ENCODE data around the gene PPIF.

Gene PPIF

DNA sequence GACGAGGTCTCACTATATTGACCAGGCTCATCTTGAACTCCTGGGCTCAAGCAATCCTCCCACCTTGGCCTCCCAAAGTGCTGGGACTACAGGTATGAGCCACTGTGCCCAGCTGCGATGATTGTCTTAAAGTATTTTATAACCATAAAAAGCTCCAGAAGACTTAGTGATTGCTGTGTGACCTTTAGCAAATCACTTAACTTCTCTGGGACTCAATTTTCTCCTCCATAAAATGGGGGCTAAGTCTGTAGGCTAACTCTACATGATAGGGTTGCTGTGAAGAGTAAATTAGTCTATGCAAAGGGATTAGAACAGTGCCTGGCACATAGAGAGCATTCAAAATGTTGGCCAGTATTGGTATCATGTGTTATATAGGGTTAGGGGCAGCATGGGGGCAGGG is 42.8 kb downstream of the PPIF start:
- no peak for DNase-seq

- DNase-seq, result no peak
Observed at GRCh38 chr10:79390551-79391229, 43.4 kb downstream of the PPIF start.

GRCh38 chr10:79391231-79392019 is 44.2 kb downstream of the PPIF start:
- DNase-seq, result no peak

DNA sequence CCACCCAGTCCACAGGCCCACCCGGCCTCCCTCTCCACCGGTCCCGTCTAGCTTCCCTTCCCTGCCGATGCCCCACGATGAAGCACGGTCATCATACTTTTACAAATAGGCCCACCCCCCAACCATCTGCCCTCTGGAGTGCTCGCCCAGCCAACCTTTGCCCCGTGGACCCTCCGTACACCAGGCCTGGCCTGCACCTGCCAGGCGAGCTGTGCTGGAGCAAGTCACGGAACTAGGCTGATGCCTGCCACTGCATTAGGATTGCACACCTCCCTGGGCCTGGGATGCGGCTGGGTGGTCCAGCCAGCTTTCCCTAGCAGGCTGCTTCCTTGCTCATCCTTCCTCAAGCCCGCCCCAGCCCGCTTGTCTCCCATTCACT is 44.7 kb downstream of the PPIF start:
- DNase-seq, result no peak

GRCh38 chr10:79392506-79393176 is 45.4 kb downstream of the PPIF start:
- no peak for DNase-seq

- DNase-seq, result no peak
Observed at GRCh38 chr10:79393221-79393923, 46.1 kb downstream of the PPIF start.

DNA sequence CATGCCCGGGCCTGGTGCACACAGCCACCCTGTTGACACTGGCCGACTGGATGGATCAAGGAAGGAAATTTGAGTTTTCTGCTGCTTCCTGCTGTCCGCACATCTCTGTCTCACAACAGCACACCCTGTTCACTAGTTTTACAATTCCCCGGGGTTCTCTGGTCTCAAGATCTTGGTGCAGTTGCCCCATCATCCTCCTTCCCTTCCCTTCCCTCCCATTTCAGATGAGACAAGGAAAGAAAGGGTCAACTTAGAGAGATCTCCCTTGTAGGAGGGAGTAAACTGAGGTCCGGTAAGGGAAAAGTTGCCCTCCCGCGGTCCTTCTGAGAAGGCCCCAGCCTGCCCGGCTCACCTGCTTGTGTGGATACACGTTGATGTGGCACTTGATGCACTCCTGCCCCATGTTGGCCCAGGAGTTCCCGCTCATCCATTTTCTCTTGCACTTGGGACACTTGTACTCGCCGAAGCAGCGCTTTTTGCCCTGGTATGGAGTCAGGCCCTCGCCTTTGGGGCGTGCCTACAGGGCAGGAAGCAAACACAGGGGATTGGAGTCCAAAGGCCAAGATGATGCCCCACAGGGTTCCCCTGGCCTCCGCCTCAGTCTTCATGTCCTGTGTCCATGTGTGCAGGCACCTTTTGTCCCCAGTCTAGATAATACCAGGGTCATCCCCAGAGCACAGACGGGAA is 46.8 kb downstream of the PPIF start:
- no peak for DNase-seq

- no peak for DNase-seq
Observed at GRCh38 chr10:79394664-79395063, 47.4 kb downstream of the PPIF start.

DNA sequence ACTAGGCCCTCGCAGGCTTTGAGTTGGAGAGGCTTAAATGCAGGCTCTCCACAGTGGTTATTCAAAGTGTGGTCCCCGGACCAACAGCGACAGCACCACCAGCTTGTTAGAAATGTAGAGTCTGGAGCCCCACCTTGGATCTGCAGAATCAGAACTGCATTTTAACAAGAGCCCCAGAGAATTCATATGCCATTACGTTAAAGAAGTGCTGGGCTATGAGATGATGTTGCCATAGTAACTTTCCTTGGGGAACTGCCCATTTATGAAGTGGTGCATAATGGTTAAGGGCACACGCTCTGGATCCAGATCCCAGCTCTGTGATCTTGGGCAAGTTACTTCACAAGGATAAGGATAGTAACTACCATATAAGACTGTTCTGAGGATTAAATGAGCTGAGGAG is 49.3 kb downstream of the PPIF start:
- DNase-seq, result no peak

DNA sequence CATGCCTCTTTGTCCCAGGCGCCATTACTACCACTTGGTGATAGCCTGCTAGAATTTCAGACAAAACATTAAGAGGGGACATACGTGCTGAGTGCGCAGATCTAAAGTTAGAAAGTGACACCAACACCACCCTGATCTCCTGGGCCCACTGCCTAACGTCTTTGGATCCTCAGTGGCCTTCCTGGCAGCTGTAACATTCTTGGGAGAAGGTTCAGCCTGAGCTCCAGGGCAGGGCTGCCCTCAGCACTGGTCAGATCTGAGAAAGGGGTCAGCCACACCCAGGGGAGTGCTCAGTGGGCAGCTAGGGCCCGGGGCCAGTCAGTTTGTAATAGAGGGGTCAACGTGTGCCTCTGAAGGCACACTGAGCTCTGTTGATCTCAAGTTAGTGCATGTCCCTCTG is 49.8 kb downstream of the PPIF start:
- DNase-seq, result no peak

GRCh38 chr10:79397575-79398303 is 50.5 kb downstream of the PPIF start:
- DNase-seq, result no peak

GRCh38 chr10:79398642-79399041 is 51.4 kb downstream of the PPIF start:
- no peak for DNase-seq

- DNase-seq, result no peak
Observed at GRCh38 chr10:79399223-79399831, 52.1 kb downstream of the PPIF start.

- no peak for DNase-seq
Observed at GRCh38 chr10:79400146-79401004, 53.1 kb downstream of the PPIF start.

GRCh38 chr10:79401015-79401921 is 54.0 kb downstream of the PPIF start:
- DNase-seq, result no peak

GRCh38 chr10:79402625-79402946 is 55.3 kb downstream of the PPIF start:
- DNase-seq, result no peak

- DNase-seq, result no peak
Observed at GRCh38 chr10:79402951-79403350, 55.7 kb downstream of the PPIF start.

DNA sequence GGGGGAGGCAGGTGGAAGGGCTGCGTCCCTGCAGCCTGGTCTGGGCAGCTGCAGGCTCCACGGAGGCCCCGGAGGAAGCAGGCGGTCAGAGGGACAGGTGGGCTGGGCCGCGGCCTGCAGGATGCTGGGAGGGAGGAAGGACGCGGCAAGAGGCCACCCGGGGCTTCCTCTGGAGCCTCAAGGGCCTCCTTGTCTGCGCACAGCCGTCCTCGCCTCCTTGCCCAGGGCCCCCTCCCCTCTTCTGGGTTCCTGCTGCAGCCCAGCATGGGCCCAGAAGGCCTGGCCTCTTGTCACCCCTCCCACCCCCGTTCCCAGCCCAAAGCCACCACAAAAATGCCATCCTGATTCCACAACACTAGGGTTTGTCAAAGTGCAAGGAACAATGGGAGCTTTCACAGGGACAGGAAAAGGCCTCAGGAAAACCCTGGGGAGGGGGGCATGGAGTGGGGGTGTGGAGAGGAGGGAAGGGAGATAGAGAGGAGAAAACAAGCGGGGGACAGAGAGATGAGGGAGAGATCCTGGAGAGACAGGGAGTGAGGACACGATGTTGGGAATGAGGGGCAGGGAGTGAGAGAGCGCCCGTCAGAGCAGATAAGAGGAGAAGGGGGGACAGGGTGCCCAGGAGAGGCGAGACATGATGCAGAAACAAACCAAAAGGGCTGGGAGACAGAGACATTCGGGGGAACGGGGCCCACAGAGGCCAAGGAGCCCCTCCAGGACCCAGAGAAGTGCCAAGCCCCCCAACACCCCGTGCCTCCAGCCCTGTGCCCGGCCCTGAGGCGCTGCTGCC is 56.4 kb downstream of the PPIF start:
- DNase-seq, result no peak

DNA sequence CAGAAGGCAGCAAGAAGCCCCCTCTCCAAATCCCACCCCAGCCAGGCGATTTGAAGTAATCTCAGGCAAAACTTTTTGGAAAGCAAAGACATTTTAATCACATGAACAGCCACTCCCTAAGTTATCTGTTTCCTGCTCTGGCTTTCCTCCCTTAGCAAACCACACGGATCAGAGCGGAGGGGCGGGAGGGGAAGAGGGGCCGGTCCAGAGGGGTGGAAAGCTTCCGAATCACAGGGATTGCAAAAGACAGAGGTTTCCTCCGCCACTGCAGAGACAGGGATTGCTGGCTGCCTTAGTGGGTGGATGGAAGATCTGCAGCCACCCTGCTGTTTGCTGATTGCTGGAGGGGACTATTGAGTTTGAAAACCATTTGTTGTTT is 57.0 kb downstream of the PPIF start:
- DNase-seq, result no peak

Data from NCI-H2171 treated with DMSO at 0.1 percent for 48 hours (cell line).